ENCODE measurements around the gene SFMBT2.

DNA sequence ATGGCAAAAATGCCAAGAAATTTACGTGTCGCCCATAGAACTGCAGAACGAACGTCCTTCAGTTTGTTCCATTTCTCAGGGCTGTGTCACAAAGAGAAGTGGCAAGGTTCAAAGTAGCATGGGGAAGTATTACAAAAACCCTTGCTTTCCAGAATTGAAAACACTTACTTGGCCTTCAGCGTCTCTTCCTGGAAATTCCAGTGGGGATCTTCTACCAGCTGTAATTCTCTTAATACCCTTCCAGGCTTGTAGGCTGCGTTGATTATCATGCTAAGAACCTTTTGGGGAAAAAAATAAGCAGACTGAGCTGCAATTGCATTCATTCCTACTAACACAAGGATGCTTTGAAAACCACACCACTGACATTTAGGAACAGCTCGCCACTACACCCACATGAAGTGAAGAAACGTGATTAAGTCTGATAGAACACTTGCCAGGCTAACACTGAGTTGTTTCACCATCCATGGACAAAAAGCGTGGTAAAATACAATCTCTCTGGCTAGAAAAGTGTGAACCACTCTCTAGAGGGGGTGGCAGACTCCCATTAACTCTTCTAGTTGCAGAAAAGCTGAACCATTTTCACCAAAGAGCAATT, 222.3 kb downstream of the SFMBT2 start:
- no peak for TF ChIP-seq POLR2AphosphoS5 (IDR thresholded peaks at IDR 0.05)
- TF ChIP-seq, protein P1, sequence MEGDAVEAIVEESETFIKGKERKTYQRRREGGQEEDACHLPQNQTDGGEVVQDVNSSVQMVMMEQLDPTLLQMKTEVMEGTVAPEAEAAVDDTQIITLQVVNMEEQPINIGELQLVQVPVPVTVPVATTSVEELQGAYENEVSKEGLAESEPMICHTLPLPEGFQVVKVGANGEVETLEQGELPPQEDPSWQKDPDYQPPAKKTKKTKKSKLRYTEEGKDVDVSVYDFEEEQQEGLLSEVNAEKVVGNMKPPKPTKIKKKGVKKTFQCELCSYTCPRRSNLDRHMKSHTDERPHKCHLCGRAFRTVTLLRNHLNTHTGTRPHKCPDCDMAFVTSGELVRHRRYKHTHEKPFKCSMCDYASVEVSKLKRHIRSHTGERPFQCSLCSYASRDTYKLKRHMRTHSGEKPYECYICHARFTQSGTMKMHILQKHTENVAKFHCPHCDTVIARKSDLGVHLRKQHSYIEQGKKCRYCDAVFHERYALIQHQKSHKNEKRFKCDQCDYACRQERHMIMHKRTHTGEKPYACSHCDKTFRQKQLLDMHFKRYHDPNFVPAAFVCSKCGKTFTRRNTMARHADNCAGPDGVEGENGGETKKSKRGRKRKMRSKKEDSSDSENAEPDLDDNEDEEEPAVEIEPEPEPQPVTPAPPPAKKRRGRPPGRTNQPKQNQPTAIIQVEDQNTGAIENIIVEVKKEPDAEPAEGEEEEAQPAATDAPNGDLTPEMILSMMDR (IDR thresholded peaks at IDR 0.05 in 8 of 11, conservative IDR thresholded peaks at IDR 0.05 in 3 of 11), result no peak

Measured in spleen (tissue), 7 donors.